MM.1S (cell line): Measurements from ENCODE around the gene DCLRE1B.
A peak's percentile ranks its signal among the peaks of the same experiment; 100 is the strongest.

Source experiments
- DNase-seq: peaks from one replicate; pipeline ENCODE4 v3.0.0-alpha.2; 2015
- H2AFZ ChIP-seq: fragments of 300-600 bp; sonication (generic); 2 replicates; pipeline ENCODE4 v1.6.0; 2016; ENCODE audit warnings: antibody characterized with exemption, low read length
- H3F3A ChIP-seq: fragments of 300-600 bp; sonication (generic); 2 replicates; pipeline ENCODE4 v1.6.1; 2016; ENCODE audit warnings: mild to moderate bottlenecking, antibody characterized with exemption, low read length, moderate library complexity, mixed read lengths; ENCODE audit not compliant: insufficient read depth
- H3K27ac ChIP-seq: fragments of 300-600 bp; sonication (generic); 2 replicates; pipeline ENCODE4 v1.5.1; 2016; ENCODE audit warnings: mild to moderate bottlenecking, low read length
- H3K27me3 ChIP-seq: fragments of 300-600 bp; sonication (generic); replicated peaks from 2 replicates; pipeline ENCODE4 v1.6.0; 2016; ENCODE audit warnings: low read length; ENCODE audit not compliant: insufficient read depth
- H3K36me3 ChIP-seq: fragments of 300-600 bp; sonication (generic); replicated peaks from 2 replicates; pipeline ENCODE4 v1.6.1; 2016; ENCODE audit warnings: mild to moderate bottlenecking, low read length, mixed read lengths; ENCODE audit not compliant: insufficient read depth
- H3K4me1 ChIP-seq: fragments of 300-600 bp; sonication (generic); 2 replicates; pipeline ENCODE4 v1.6.1; 2016; ENCODE audit warnings: low read length, mixed read lengths
- H3K4me2 ChIP-seq: fragments of 300-600 bp; sonication (generic); 2 replicates; pipeline ENCODE4 v1.6.0; 2016; ENCODE audit warnings: low read depth, low read length
- H3K4me3 ChIP-seq: fragments of 300-600 bp; sonication (generic); 2 replicates; pipeline ENCODE4 v1.5.1; 2016; ENCODE audit warnings: low read length, mixed read lengths
- H3K79me2 ChIP-seq: fragments of 300-600 bp; sonication (generic); 2 replicates; pipeline ENCODE4 v1.6.1; 2016; ENCODE audit warnings: mixed run types, low read length, mixed read lengths
- H3K9ac ChIP-seq: fragments of 300-600 bp; sonication (generic); 2 replicates; pipeline ENCODE4 v1.6.1; 2016; ENCODE audit warnings: low read length, mixed read lengths
- H3K9me2 ChIP-seq: fragments of 300-600 bp; sonication (generic); replicated peaks from 2 replicates; pipeline ENCODE4 v1.6.1; 2016; ENCODE audit warnings: mild to moderate bottlenecking, low read length, mixed read lengths; ENCODE audit not compliant: insufficient read depth
- H3K9me3 ChIP-seq: fragments of 300-600 bp; sonication (generic); replicated peaks from 2 replicates; pipeline ENCODE4 v1.6.1; 2016; ENCODE audit warnings: mild to moderate bottlenecking, low read length, mixed read lengths; ENCODE audit not compliant: insufficient read depth
- H4K20me1 ChIP-seq: fragments of 300-600 bp; sonication (generic); 2 replicates; pipeline ENCODE4 v1.6.1; 2016; ENCODE audit warnings: mild to moderate bottlenecking, low read length, moderate library complexity, mixed read lengths; ENCODE audit not compliant: insufficient read depth
- CTCF ChIP-seq: fragments of 300-600 bp; sonication (generic); IDR thresholded peaks from 2 replicates; pipeline ENCODE4 v1.5.1; 2016; ENCODE audit warnings: antibody characterized with exemption, low read length, mixed read lengths
- EZH2 ChIP-seq: fragments of 300-600 bp; sonication (generic); optimal IDR thresholded peaks from 2 replicates; pipeline ENCODE3; 2017; ENCODE audit warnings: low read depth, mild to moderate bottlenecking, antibody characterized with exemption, low read length, mixed read lengths
- EZH2phosphoT487 ChIP-seq: fragments of 300-600 bp; sonication (generic); IDR thresholded peaks from 2 replicates; pipeline ENCODE4 v1.6.1; 2018; ENCODE audit warnings: antibody characterized with exemption, low read length

Gene DCLRE1B

GRCh38 chr1:113930499-113931161 lies 25.5 kb downstream of the DCLRE1B start:
- Histone ChIP-seq H3K79me2 (peaks cover 60% of the 10 kb centered on the region), H3K9me2 (no peaks in the 10 kb centered on the region), H3K4me3 (peak overlapping the region; percentile 88), H3K4me2 (peak overlapping the region; percentile 67), H3K9ac (peak overlapping the region; percentile 96), H3K27ac (peak overlapping the region; percentile 89), H2AFZ (no peak overlapping the region), H3K36me3 (no peaks in the 10 kb centered on the region), H3K4me1 (peaks cover 8% of the 10 kb centered on the region; the same call in 1 of the 2 replicates), H3K9me3 (no peaks in the 10 kb centered on the region), H3F3A (peaks cover 16% of the 10 kb centered on the region; the same call in 1 of the 2 replicates), H3K27me3 (no peaks in the 10 kb centered on the region), H4K20me1 (no peaks in the 10 kb centered on the region)
- DNase-seq: peak; percentile 37
- TF ChIP-seq EZH2phosphoT487 (no peak), EZH2 (no peak), CTCF (no peak)

- peak; percentile 36 for DNase-seq
- H2AFZ ChIP-seq: no peak overlapping the region
- peaks cover 68% of the 10 kb centered on the region for H3K79me2 ChIP-seq
- TF ChIP-seq EZH2phosphoT487 (no peak), EZH2 (no peak), CTCF (no peak)
- peak overlapping the region; percentile 88 for H3K4me3 ChIP-seq
- H3K36me3 ChIP-seq: no peaks in the 10 kb centered on the region
- H3K4me2 ChIP-seq: peak overlapping the region; percentile 67
- peaks cover 16% of the 10 kb centered on the region; the same call in 1 of the 2 replicates for H3F3A ChIP-seq
- no peaks in the 10 kb centered on the region for H3K9me2 ChIP-seq
- peaks cover 11% of the 10 kb centered on the region; the same call in 1 of the 2 replicates for H3K4me1 ChIP-seq
- peak overlapping the region; percentile 89 for H3K27ac ChIP-seq
- no peaks in the 10 kb centered on the region for H3K9me3 ChIP-seq
- H3K9ac ChIP-seq: peak overlapping the region; percentile 96
- no peaks in the 10 kb centered on the region for H4K20me1 ChIP-seq
- H3K27me3 ChIP-seq: no peaks in the 10 kb centered on the region
Measured at GRCh38 chr1:113931451-113931851, 26.3 kb downstream of the DCLRE1B start.

- H4K20me1 ChIP-seq: no peaks in the 10 kb centered on the region
- no peak overlapping the region for H3K27ac ChIP-seq
- no peak for DNase-seq
- no peaks in the 10 kb centered on the region for H3K9me3 ChIP-seq
- no peak for TF ChIP-seq CTCF
- TF ChIP-seq EZH2phosphoT487: no peak
- no peak for TF ChIP-seq EZH2
- no peaks in the 10 kb centered on the region for H3K36me3 ChIP-seq
- no peaks in the 10 kb centered on the region for H3K27me3 ChIP-seq
- peaks cover 94% of the 10 kb centered on the region for H3K79me2 ChIP-seq
- no peak overlapping the region for H3K4me3 ChIP-seq
- H3K9ac ChIP-seq: no peak overlapping the region
- no peaks in the 10 kb centered on the region for H3K9me2 ChIP-seq
- no peak overlapping the region for H3K4me2 ChIP-seq
- no peak overlapping the region for H2AFZ ChIP-seq
- H3F3A ChIP-seq: peaks cover 12% of the 10 kb centered on the region; the same call in 1 of the 2 replicates
- H3K4me1 ChIP-seq: peaks cover 26% of the 10 kb centered on the region; the same call in 1 of the 2 replicates
Measured at GRCh38 chr1:113934006-113934405, 28.9 kb downstream of the DCLRE1B start.
